Measurements from ENCODE around the gene MAFB.
"Not testable (repeated sequence)": the region's sequence is repeated elsewhere in the genome, so short reads cannot be mapped to it uniquely, and the experiment has no call there.

MAFB gene

DNA sequence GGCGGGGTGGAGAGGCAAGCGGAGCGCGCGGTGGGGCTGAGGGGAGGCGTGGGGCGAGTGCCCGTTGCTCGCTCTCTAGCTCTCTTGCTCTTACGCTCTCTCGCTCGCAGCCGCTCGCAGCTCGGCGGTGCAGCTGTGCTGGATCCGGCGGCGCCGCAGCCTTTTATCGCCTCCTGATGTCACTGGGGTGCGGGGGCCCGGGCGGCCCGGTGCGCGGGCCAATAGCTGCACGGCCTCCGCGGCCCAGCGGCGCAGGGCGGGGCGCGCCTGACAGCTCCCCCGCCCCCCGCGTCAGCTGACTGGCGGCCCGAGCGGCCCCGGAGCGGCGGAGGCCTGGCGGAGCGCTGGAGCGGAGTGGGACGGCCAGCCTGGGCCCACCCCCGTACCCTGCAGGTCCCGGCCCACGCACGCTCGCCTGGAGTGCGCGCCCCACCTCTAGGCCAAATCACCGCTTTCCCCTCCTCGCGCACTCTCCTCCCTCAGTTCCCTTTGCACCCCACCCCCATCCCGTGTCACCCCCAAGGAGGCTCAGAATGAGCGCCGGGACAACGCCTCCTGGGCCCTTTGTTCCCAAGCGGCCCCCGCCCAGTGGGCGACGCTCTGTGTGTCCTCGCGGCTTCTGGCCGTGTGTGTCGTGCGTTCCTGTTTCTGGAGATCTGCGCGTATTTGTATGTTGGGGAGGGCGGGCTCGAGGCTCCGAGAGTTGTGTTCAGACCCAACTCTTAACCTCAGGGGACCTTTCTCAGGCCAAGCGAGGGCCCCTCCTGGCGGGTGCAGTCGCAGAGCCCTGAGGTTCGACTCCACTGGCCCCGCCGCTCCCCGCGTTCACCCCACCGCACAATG lies at the start of gene MAFB:
Gene MAFB (minus strand): TSS at position 137 of the 843 bp plus-strand sequence. CDS start 386 bp downstream, outside the sequence.
- TF ChIP-seq, protein P1, sequence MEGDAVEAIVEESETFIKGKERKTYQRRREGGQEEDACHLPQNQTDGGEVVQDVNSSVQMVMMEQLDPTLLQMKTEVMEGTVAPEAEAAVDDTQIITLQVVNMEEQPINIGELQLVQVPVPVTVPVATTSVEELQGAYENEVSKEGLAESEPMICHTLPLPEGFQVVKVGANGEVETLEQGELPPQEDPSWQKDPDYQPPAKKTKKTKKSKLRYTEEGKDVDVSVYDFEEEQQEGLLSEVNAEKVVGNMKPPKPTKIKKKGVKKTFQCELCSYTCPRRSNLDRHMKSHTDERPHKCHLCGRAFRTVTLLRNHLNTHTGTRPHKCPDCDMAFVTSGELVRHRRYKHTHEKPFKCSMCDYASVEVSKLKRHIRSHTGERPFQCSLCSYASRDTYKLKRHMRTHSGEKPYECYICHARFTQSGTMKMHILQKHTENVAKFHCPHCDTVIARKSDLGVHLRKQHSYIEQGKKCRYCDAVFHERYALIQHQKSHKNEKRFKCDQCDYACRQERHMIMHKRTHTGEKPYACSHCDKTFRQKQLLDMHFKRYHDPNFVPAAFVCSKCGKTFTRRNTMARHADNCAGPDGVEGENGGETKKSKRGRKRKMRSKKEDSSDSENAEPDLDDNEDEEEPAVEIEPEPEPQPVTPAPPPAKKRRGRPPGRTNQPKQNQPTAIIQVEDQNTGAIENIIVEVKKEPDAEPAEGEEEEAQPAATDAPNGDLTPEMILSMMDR (IDR thresholded peaks at IDR 0.05) = no peak
- no peak for TF ChIP-seq ZFX (IDR thresholded peaks at IDR 0.05; ENCODE audit: borderline replicate concordance)
- peak within 1 kb of the TSS; percentile 79 for H3K27ac ChIP-seq

DNA sequence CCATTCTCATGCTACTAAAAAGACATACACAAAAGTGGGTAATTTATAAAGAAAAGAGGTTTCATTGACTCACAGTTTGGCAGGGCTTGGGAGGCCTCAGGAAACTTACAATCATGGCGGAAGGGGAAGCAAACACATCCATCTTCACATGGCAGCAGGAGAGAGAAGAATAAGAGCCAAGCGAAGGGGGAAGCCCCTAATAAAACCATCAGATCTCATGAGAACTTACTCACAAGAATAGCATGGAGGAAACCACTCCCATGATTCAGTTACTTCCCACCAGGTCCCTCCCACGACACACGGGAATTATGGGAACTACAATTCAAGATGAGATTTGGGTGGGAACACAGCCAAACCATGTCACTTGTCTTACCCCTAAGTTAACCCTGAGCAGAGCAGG lies 47.4 kb upstream of the MAFB start:
- H3K27ac ChIP-seq = not testable (repeated sequence)

DNA sequence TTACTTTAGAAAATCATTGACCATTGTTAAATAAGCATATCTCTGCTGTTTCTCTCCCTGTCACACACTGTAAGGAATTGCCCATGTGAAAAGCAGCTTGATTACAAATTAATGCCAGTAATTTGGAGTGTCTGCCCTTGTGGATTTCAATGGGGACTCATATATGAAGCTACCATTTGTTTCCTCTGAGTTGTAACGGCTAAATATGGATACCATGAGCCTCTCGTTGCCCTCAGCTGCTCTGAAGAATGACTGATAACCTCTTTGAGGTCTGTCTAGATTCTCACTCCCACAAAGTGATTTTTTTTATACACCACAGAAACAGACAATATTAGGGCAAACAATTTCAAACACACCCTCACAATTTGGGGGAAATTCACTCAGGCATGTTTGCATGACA lies 40.0 kb upstream of the MAFB start:
- no peak for TF ChIP-seq ZFX (IDR thresholded peaks at IDR 0.05; ENCODE audit: borderline replicate concordance)
- TF ChIP-seq, protein P1 (IDR thresholded peaks at IDR 0.05) = no peak
- no peak overlapping the region for H3K27ac ChIP-seq

DNA sequence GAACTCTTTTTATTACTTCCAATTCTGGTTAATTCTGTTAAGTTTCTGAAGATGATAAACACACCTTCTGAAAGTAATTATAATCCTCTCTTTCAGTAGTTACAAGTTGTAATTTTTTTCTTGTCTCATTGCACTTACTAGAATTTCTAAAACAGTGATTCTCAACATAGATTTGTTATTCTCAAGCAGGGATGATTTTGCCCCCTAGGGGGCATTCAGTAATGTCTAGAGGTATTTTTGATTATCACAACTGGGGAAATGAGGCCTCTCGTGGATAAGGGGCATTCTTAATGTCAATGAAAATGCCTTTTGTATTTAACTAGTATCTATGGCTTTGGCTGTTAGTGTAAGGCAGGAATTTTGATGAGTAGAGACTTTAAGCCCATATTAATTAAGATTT lies 39.4 kb upstream of the MAFB start:
- no peak overlapping the region for H3K27ac ChIP-seq
- no peak for TF ChIP-seq ZFX (IDR thresholded peaks at IDR 0.05; ENCODE audit: borderline replicate concordance)
- TF ChIP-seq, protein P1 (IDR thresholded peaks at IDR 0.05) = peak; percentile 36; the same call in 1 of the 2 replicates

DNA sequence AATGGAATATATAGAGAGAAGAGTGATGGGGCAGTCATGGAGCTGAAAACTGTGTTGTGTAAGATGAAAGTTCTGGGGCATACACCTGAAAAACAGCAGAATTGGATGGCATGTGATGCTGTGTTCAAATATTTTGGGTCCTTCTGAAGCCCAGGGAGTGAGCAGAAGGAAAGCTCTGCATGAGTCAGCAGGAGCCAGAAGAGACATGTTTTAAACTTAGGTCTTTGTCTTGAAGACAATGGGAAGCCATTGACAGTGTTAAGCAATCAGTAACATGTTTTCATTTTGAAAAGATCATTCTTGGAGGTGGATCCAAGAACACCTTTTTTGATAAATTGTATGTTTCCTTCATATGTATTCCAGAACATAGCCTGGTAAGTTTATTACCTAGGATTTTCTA lies 38.9 kb upstream of the MAFB start:
- no peak overlapping the region for H3K27ac ChIP-seq
- TF ChIP-seq, protein P1 (IDR thresholded peaks at IDR 0.05) = no peak
- TF ChIP-seq ZFX (IDR thresholded peaks at IDR 0.05; ENCODE audit: borderline replicate concordance) = no peak

DNA sequence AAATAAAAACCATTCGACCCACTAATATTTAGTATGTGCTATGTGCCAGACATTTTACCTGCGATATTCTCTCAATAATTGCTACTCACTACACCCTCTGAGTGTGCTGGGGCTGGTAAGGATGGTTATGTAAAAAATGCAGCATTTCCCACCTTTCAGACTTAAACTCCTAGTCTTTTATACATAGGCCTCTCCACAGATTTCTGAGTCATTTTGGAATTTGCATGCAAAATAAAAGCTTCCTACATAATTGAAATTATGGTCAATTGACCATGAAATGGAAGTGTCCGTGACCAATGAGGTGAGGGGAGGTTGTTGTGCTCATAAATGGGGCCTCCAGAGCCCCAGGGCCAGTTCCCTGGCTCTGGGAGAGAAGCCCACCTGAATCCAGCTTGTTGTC lies 37.7 kb upstream of the MAFB start:
- TF ChIP-seq, protein P1 (IDR thresholded peaks at IDR 0.05) = no peak
- no peak for TF ChIP-seq ZFX (IDR thresholded peaks at IDR 0.05; ENCODE audit: borderline replicate concordance)
- no peak overlapping the region for H3K27ac ChIP-seq

DNA sequence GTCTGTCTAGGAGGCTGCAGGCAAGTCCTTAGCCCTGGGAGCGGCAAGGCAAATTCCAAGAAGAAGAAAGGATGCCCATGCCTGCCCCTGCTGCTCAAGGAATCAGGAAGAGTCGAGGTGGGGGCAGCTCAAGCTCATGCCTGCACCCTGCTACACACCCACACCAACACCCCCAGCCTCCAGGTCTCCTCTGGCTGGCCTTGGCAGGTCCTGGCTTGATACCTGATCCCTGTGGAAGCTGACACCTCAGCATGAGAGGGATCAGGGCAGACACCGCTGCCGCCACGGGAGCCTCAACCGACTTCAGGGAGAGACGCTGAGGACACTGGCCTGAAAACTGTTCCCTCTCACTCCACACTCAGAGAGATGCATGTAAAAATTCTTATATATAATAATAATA lies 35.5 kb upstream of the MAFB start:
- H3K27ac ChIP-seq = no peak overlapping the region
- TF ChIP-seq, protein P1 (IDR thresholded peaks at IDR 0.05) = no peak
- no peak for TF ChIP-seq ZFX (IDR thresholded peaks at IDR 0.05; ENCODE audit: borderline replicate concordance)
